Stimulated activated CD8-positive, alpha-beta memory T cell treated with anti-CD3 and anti-CD28 coated beads, Interleukin-4, amount 100 ng/mL, for 24 hours (primary cell): ENCODE measurements around the gene POU3F3.

Source experiments
- DNase-seq: peaks from one replicate; pipeline ENCODE4 v3.0.0-alpha.2; 2020; ENCODE audit warnings: low read depth

POU3F3 gene

DNA sequence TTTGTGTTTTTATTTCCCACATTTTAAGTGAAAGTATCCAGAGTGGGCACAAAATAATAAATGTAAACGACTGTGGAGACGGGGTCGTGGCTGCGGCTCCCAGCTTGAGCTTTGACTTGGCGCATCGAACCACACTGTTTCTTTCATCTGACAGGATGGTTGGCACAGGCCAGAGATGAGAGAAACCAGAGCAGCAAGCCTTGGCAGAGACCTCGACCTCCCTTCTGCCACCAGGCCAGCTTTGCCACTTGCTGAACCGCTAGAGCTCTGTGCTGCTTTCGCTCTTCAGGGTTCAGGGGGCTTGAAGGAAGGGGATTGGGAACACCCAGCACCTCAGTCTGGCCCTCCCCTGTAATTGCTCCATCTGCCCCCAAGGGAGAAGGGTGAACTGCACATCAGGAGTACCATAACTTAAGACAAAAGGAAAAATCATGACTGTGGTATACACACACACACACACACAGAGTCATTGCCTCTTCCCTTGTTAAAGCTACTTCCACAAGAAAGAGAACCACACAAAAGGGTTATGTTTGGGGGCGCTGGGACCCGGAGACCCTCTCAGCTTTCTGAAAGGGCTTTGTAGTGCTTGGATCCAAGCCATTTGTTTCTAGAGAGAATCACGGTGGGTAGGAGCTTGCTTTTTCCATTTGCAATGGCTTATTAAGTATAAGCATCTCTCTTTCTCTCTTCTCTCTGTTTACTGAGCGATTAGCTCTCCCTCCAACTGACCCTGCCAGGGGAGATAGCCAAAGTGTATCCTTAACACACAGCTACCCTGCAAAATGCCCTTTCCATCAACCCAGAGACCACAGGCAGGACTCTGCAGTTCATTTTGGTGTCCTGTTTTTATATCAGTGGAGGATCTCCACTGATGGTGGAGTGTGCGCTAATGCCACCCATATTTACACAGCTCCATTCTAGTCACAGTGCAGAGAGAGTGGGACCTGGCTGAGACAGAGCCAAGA, 23.0 kb downstream of the POU3F3 start:
- no peak for DNase-seq

DNA sequence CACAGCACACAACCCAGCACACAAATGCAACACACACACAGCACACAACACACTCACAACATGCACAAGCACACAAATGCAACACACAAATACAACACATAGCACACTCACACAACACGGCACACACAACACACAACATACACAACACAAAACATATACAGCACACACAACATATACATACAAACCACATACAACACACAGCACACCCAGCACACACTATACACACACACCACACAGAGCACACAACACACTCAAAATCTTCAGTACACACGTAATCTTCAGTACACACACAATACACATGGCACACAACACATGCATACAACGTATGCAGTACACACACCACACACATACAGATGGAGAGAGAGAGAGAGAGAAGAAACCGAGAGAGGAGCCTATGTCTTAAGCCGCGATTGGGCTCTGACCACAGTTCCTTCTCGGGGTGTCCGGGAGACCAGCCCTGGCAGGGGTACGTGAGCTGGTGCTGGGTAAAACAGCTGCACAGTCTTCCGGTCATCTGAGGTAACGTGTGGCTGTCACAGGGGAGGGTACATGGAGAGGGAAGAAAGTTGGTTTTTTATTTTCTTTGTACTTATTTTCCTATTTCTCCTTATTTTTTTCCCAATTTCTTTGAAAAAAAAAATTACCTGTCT, 25.1 kb downstream of the POU3F3 start:
- no peak for DNase-seq

DNA sequence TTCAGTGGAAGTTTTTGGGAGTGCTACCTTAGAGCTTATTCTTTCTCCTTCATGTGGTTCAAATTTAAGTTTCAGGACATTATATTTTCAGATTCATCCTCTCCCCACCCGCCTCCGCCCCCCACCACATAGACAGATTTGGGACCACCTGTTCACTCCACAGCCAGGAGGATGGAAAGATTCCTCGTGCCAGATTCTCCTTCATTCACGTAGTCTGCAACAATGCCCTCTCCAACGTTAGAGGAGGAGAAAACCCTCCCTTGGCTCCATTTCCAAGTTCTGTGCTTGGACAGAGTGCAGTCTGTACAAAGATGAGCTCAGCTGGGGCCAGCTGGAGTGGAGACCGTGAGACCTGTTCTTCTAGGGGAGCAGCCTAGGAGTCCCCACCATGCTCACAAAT, 26.2 kb downstream of the POU3F3 start:
- DNase-seq, result no peak

DNA sequence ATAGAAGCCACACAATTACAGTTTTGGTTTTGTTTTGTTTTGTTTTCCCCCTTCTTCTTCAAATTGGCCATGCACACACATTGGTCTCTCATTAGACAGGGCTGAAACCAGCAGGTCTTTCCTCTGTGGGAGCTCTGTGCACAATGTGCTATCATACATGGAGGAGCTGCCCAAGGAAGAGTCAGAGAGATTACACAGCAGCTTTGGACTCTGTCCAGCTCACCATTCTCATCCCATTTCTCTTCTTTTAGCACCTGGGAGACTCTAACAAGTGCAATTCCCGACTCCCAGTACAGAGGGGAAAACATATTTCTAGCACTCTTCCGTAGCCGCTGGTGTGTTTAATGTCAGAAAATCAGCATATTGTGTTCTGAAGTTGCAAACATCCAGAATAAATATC, 29.4 kb downstream of the POU3F3 start:
- DNase-seq, result no peak

DNA sequence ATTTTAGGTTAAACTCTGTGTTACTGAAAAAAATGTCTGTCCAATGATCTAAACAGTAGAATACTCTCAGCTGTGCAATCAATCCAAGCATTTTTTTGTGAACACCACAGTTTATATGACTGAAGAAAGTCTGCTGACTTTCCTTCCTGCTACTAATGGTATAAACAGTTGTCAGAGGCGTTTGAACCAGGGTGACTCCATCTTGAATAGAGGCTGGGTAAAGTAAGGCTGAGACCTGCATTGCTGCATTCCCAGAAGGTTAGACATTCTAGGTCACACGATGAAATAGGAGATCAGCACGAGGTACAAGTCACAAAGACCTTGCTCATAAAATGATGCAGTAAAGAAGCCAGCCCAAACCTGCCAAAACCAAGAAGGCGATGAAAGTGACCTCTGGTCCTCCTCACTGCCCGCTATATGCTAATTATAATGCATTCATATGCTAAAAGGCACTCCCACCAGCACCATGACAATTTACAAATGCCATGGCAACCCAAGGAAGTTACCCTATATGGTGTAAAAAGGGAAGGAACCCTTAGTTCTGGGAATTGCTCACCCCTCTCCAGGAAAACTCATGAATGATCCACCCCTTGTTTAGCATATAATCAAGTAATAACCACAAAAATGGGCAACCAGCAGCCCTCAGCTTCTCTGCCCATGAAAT, 31.3 kb downstream of the POU3F3 start:
- no peak for DNase-seq

DNA sequence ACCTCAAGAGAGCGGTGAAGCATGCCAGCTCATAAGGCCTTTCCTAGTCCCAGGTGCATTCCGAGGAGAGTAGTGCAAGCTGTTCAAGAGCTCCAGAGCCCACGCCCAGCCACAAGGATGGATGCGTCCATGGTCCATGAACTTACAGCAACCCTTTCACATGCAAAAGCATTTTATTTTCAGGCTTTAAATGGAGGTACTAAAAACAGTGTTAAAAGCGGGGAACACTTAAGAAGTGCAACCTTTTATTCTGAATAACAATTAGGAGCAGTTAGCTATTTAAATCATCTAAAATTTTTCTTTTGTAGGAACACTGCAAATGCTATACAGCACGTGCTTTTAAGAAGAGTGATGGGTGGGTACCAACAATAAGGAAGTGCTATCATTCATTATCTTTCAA, 33.8 kb downstream of the POU3F3 start:
- DNase-seq, result no peak

DNA sequence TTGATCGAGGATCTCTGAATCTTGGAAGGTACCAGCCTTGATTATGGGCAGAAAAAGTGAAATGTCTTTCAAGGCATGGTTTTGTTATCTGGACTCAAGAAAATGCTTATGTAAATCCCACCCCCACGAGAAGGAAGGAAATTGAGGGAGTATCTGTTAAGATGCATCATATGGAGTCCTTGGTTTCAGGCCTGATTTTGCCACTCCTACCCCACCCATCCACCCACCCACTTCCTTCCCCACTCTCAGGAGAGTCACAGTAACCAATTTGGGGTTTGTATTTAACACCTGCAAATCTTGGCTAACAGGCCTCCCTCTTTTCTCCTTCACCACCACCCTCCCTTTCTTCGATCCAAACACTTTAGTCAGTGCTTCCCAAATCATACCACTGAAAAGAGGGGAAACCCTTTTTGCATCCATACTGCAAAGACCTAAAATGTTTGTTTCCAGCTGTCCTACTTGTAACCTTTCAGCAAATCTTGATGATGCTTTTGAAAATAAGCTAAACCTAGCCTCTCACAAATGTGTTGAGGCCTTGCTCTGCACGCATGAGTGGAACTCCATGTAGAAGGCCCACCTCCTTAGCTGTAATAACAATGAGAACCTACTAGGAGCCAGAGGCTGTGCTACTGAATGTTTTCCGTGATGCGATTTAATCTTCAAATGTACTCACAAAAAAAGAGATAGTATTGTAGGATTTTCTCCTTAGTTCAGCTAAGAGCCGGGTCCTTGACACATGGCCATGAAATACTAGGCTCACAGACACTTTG, 34.8 kb downstream of the POU3F3 start:
- no peak for DNase-seq

DNA sequence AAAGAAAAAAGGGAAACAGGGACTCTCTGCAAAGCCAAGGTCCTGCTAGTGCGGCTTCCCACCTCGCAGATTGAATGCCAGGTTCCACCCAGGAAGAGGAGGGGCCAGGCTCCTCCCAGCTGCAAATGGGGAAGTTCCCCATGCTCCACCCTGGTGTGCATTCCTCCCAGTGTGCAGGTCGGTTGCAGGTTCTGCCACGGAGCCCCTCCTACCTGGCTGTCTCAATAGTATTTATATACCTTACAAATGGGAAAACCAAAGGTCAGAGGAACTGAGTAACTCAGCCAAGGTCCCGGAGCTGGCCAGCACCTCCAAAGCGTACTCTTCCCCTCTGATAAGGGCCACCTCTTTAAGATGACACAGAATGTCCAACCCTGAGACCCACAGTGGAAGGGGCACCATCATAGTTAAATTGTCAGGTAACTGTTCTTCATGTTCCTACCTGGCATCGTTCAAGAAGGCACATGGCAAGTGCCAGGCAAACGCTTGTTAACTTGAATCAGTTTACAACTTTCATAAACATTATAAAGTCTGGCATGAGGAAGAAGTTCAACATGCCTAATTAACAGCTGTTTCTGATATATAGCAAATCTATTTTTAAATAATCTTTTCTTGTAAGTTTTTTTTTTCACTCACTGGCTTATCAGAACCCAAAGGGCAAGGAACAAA, 35.5 kb downstream of the POU3F3 start:
- no peak for DNase-seq

DNA sequence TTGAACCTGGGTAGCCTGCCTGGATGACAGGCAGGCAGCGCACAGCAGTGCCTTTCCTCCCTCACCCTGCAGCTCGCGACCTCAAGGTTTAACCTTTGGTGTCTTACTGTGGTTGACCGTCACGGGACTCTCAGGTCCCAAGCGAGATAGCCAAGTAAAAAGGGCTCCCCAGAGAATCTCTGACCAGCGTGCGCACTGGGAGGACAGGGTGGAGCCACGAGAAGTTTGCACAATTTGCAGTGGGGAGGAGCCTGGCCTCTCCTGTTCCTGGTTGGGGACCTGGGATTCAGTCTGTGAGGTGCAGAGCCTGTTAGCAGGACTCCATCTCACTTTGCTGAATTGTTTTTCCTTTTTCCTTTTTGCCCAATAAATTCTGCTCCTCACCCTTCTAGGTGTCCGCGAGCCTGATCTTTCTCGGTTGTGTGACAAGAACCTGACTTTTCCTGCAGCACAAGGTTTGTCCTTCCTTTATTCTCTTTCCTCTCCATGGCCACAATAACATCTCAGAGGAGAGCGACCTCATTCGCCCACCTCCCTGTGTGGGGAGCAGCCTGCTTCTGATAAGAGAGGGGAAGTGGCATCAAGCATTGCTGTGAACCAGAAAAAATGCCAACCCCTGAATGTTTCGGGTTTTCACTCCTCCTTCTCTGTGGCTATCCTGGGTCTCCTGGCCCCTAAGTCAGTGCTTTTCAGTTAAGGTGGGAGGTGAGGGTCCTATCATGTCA, 36.2 kb downstream of the POU3F3 start:
- DNase-seq, result no peak

DNA sequence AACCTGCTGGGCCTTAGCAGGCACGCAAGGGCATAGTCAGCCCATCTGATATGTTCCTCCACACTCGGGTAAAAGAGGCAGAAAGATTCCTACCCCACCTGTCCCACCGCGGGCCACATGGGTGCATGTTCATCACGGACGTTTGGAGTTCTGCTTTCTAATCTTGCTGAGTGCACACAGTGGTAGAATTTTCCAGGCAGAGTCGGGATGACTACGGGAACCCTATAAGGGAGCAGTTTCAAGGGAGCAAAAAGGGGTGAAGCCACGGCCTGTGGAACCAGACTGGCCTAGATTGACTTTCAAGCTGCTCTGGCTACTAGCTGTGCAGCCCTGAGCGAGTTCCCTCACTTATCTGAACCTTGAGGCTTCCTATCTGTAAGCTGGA, 36.8 kb downstream of the POU3F3 start:
- DNase-seq, result no peak

DNA sequence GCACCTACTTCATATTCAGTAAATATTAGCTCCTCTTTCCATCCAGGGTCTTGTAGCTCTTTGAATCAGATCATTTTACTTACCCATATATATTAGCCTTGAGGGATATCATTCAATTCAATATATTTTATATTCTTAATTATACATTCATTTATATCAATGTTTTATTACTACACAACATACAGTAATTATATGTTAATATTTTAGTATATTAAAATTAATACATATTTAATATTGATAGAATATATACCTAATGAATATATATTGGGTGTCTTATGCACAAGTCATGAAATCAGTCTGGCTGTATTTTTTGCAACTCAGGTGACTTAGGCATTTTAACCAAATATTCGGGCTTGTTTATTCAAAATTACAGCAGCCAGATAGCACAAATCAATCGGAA, 37.2 kb downstream of the POU3F3 start:
- no peak for DNase-seq

DNA sequence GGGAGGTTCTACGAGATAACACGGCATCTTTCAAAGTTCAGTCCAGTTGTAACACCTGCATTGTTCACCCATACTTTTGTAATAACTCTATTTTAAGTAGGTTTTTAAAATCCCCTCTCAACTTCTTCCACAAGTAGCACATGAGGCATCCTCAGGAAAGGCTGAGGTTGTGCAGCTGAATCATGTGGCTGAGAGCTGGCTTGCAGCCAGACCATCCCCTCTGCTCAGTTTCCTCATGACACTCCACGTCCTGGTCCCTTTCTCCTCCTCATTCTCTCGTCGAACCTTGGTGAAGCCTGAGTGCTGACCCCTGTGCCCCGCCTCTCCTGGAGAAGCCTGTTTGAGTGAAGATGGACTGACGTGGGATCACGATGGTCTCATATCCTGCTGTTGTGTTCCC, 42.5 kb downstream of the POU3F3 start:
- DNase-seq, result no peak

DNA sequence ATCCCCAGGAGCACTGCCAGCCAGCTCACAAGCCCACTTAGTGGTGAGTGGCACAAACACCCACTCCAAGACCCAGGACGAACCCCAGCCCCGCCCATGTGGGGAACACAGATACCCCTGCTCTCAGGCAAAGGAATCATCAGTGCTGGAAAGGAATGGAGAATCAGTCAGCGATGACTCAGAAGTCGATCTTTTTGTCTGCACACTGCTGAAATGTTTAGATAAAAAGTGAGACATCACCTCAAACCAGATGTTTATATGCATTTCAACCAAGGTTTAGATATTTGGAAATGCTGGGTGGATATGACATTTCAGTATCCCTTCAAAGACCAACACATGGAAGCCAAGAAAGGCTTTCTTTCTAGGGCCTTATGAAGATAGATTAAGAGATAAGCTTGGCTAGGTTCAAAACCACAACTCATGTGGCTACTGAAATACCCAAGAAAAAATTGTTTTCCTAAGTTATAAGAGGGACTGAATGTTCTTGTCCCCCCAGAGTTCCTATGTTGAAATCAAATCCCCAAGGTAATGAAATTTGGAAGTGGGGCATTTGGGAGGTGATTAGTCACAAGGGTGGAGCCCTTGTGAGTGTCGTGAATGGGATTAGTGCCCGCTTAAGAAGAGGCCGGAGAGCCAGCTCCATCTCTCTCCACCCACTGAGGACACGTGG, 43.7 kb downstream of the POU3F3 start:
- DNase-seq, result no peak

DNA sequence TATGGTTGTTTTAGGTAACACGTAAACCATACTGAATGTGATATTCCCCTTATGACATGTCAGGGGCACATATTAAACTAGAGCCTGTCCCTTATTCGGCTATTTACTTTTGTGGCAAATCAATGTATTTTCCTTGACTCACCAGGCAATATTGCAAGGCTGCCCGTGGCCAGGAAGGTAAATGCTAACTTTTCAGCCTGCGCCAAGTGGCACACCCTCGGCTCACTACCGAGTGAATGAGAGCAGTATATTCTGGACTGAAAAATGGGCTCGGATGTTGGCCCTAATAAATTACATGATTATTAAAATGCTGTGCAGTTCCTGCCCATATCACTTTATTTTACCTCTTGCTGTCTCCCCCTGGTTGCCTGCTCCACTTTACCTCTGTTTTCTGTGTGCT, 46.7 kb downstream of the POU3F3 start:
- no peak for DNase-seq

DNA sequence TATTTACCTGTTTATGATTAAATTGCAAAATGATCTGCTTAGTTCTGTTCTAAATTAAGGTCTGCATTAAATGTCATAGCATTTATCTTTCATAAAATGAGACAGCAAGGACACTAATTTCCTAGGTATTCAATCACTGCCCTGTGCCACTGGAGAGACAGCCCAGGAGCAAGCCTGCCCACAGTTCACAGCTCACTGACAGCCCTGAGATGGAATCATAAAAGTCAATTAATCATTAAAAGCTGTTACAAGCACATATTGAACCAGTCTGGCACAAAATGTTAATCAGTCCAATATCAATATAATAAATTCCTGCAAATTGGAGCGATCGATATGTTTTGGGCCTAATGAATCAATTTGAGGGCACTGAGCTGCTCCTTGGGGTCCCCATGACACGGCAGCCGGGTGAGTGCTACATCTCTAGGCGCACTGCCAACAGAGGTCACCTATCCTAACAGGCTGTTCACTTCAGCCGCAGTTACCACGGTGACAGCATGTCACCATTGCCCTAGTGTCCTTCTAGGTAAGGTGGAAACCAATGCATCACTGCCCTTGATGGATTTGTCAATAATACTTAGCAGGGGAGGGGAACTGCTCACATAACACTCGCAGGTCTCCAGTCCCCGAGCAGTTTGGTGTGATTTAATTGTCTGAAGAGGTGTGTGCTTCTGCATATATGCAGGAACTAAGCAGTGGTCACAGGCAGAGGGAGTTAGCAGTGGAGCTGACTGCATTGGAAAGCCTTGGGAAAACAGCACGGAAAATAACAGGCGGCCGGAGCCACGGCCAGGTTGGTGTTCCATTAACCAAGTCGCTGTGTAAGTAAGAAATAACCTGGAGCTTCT, 47.3 kb downstream of the POU3F3 start:
- no peak for DNase-seq

DNA sequence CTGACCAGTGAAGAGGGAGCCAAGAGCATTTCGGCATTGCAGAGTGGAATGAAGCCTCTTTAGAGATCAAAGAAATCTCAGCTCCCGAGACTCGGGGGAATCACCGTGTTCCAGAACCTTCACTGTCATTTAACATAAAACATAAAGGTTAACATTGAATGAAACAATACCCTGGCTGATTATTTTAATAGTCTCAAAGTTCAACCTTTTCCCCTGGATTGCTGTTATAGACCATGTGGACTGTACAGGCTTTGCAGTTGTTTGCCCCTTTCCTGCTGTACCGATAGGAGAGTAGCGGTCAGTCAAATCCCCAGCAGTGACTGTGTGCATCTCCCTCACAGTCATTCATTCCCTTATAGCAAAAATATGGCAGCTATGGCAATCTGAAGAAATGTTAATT, 48.4 kb downstream of the POU3F3 start:
- no peak for DNase-seq
